Stimulated activated CD8-positive, alpha-beta memory T cell treated with anti-CD3 and anti-CD28 coated beads, Interleukin-15, amount 100 ng/mL, for 24 hours (primary cell): ENCODE results near the gene ANXA5.
"Not testable (repeated sequence)": the region's sequence is repeated elsewhere in the genome, so short reads cannot be mapped to it uniquely, and the experiment has no call there.

ENCODE experiments used
- DNase-seq: peaks from one replicate; pipeline ENCODE4 v3.0.0-alpha.2; 2020; ENCODE audit warnings: low read depth

ANXA5 gene

GRCh38 chr4:121679267-121679666, 17.5 kb downstream of the ANXA5 start:
- DNase-seq = no peak

GRCh38 chr4:121677524-121677923, 19.3 kb downstream of the ANXA5 start:
- no peak for DNase-seq

- DNase-seq = no peak
Measured at GRCh38 chr4:121676345-121677075, 20.3 kb downstream of the ANXA5 start.

- no peak for DNase-seq
Measured at GRCh38 chr4:121675715-121676114, 21.1 kb downstream of the ANXA5 start.

GRCh38 chr4:121674696-121675095, 22.1 kb downstream of the ANXA5 start:
- DNase-seq = no peak

GRCh38 chr4:121674191-121674590, 22.6 kb downstream of the ANXA5 start:
- DNase-seq = no peak

- no peak for DNase-seq
Measured at GRCh38 chr4:121669163-121669550, 27.6 kb downstream of the ANXA5 start.

GRCh38 chr4:121668368-121669162, 28.2 kb downstream of the ANXA5 start:
- no peak for DNase-seq

- no peak for DNase-seq
Measured at GRCh38 chr4:121666091-121666679, 30.6 kb downstream of the ANXA5 start.

GRCh38 chr4:121665371-121665770, 31.4 kb downstream of the ANXA5 start:
- DNase-seq = no peak

GRCh38 chr4:121662225-121662624, 34.6 kb downstream of the ANXA5 start:
- no peak for DNase-seq

GRCh38 chr4:121660175-121660933, 36.4 kb downstream of the ANXA5 start:
- DNase-seq = not testable (repeated sequence)

- no peak for DNase-seq
Measured at GRCh38 chr4:121658125-121658524, 38.7 kb downstream of the ANXA5 start.

- no peak for DNase-seq
Measured at GRCh38 chr4:121656269-121656641, 40.5 kb downstream of the ANXA5 start.

- DNase-seq = no peak
Measured at GRCh38 chr4:121655320-121656268, 41.2 kb downstream of the ANXA5 start.

GRCh38 chr4:121654738-121655137, 42.0 kb downstream of the ANXA5 start:
- no peak for DNase-seq

- DNase-seq = no peak
Measured at GRCh38 chr4:121653986-121654385, 42.8 kb downstream of the ANXA5 start.

GRCh38 chr4:121653214-121653613, 43.6 kb downstream of the ANXA5 start:
- no peak for DNase-seq

GRCh38 chr4:121651597-121651996, 45.2 kb downstream of the ANXA5 start:
- no peak for DNase-seq

- no peak for DNase-seq
Measured at GRCh38 chr4:121650741-121651140, 46.0 kb downstream of the ANXA5 start.

- DNase-seq = no peak
Measured at GRCh38 chr4:121648516-121648915, 48.3 kb downstream of the ANXA5 start.
